ENCODE data around the gene ATIC.

ATIC gene

DNA sequence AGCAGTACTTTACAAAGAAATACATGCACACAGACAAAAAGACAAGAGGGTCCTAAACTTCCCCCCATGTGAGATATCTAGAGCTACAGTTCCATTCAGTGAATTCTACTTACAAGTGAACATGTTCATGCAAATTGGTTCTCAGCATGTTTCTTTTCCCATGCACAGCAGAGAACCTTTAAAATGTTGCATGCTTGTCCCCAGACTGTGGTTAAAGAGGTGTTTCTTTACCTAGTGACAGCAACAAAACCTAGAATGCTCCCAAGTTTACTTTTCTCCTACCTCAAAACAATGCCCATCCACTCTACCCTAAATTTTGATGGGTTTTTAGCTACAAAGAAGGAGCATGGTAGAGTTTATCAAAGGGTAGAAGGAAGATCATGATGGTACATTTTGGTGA lies 80.3 kb downstream of the ATIC start:
- H3K27ac ChIP-seq = no peak overlapping the region
- H3K4me3 ChIP-seq = no peak overlapping the region

DNA sequence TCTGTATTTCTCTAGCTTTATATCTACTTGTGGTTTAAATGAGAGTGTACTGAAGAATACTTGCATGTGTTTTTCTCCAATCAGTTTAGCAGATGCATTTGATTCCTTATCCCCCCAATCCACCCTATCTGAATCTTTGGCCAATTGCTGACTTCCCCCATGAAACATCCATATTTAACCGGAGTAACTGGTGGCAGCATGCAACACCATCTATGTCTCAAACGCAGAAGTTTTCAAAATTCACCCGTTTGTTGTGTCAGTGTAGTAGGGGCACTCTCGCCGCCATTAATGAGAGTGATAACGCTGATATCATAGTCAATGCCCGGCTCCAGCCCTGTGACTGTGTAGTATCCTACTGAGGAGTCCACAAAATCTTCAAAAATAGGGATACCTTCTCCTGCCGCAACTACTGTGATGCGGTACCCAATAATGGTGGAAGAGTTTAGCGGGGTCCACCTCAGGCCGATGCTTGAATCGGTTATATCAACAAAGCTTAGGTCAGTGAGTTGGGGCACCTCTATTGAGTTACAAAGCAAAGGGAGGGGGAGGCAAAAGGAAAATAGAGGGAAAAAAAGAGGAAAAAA lies 80.9 kb downstream of the ATIC start:
- H3K27ac ChIP-seq = no peak overlapping the region

DNA sequence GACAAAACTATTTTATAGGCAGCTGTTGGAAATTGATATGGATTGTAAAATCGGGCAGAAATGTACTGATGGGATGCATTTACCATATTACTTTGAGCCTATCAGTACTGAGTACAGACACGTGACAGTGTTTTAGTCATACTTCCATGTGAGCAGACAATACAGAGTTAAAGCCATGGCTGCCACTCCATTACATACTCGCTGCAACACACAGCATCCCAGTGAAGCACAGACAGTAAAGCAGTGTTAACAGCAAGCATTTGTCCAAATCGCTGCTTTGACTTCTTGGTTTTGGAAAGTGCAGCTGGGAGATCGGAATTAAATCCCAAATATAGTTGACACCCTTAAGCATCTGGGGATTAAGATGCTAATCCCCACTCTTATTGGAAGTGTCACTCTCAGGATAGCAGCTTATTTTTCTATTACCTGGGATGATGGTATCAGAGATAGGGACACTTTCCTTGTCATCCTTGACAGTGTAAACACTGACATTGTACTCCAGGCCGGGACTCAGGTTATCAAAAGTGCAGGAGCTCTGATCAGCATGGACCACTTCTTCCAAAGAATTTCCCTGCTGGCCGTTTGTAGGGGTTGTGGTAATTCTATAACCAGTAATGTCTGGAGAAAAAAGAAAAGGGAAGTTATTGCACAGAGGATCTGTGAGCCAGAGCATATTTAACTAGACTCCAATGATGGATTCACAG lies 82.4 kb downstream of the ATIC start:
- Histone ChIP-seq H3K27ac (no peak overlapping the region), H3K4me3 (no peak overlapping the region)

More for the DNA sequence above, 80.9 kb downstream of the ATIC start:
- H3K4me3 ChIP-seq = no peak overlapping the region

DNA sequence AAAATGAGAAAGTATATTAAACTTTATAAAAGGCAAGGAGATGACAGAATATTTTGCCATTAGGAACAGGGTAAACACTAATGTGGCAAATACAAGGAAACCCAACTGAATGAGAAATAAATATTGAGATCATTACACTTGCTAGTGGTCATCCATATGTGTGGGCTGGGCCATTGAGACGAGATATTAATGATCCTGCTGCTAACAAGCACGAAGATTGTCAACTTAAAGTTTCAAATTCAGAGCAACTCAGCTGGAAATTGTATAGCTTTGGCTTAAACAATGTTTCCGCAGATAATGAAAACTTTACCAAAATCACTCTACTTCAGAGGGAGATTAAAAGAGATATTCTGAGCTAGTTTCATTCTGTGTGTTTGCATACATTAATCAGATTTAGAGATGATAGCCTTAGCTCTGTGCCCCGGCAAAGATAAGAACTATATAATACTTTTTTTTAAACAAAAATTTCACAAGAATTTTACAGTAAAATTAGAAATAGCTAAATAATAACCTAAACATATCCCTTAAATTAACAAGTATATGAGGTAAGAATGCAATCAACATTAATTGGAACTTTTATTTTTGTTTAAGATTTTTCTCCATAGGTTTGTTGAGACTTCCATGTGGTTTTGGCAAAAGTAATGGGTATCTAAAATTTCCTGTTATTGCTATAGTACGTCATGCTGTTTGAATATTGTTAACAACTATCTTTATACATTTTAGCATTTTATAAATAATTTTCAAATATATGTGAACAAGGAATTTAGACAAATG lies 84.0 kb downstream of the ATIC start:
- Histone ChIP-seq H3K4me3 (no peak overlapping the region), H3K27ac (no peak overlapping the region)

DNA sequence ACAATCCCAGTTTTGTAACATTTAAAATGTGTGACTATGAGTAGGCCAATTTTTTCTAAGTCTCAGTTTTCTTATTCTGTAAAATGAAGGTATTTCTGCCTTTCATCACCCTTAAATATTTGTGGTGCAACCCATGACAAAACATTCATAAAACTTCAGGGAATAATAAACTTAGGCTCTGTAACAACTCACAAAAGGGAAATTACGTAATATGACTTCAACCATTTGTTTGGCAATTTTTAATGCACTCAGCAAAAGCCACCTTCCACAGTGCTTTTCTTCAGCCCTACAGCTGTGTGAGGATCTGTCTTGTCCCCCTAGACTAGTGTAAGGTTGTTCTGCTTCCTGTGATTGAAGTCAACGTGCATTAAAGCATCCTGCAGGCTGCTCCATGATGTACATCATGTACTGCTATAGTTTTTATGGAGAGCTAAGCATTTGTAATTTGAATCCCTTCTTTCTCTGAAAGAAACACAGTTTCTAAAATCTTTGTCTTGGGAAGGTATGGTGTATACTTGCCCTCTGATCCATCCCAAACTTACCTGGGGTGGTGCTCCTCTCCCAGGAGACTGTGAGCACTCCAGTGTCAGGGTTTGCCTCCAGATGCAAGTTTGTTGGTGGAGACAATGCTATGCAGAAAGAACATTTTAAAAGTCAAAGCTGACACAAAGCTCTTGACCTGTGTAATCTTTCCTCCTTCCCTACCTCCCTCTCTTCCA lies 84.9 kb downstream of the ATIC start:
- H3K27ac ChIP-seq = no peak overlapping the region
- H3K4me3 ChIP-seq = no peak overlapping the region

DNA sequence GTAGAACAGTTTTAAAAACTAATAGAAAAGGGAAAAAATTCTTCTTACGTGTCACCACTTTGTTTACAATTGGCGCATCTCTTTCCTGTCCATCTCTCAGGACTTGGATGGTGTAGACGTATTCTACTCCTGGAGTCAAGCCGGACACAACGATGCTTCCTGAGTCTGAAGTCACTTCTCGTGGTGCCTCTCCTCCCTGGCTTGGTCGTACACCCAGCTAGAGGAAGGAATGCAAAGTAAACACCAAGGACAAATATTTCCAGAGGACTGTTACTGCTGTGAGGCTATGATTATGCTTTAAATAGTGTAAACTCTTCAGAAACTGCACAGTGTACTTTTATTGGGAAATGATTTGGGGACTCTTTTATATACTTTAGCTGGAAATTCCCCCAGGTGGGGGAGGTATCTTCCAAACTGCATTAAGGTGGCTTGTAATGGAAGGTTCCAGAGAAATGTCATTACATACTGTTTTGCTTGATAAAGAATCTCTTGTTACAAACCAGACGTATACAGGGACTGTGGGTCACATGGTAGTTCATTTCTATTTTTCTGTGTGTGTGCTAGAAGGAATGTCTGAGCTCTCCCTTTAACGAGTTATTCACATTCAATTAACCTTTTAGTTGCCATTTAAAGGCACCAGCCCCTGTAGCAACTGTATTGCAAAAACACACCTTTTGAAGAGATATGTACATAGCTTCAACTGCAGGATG lies 85.9 kb downstream of the ATIC start:
- Histone ChIP-seq H3K4me3 (no peak overlapping the region), H3K27ac (no peak overlapping the region)

DNA sequence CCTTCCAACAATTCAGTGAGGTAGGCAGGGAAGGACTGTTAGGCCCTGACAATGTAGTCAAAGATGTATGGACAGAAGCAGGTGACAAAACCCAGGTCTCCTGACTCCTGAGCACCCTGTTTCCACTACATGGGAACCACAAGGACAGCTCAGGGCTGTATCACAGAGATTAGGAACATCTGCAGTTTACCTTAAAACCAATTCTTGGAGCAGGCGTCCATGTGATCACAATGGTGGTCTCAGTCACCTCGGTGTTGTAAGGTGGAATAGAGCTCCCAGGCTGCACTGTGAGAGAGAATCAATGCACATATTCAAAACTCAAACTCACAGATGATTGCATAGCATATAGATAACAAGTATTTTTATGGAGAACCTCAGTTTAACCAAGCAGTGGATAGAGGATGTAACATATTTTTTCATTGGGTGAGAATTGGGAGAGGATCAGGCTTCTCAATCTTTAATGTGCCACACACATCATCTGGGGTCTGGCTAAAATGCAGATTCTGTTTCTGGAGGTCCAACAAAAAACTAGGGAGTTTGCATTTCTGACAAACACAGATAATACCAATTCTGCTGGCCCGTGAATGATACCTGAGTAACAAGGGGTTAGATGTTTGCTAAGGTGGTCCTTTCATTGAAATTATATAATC lies 87.3 kb downstream of the ATIC start:
- Histone ChIP-seq H3K27ac (no peak overlapping the region), H3K4me3 (no peak overlapping the region)
